ENCODE data around the gene NEO1. TPM values are rescaled to one million over a fixed set of nuclear protein-coding genes. Genes with fewer than 3 reads are reported as not detected.
A peak's percentile ranks its signal among the peaks of the same experiment; 100 is the strongest.

NEO1 gene
- total and polyA plus RNA-seq, 2 of the 13 experiments (the other 11 are each of a cell fraction or from before 2014, with no cell fraction given), result 8.4 to 11.0 TPM

GRCh38 chr15:73240866-73241499, 188.7 kb downstream of the NEO1 start (continued):
- TF ChIP-seq ELF3 (CRISPR knock-in tag; IDR thresholded peaks at IDR 0.05) (peak; percentile 58; the same call in 1 of the 2 replicates), SMC3 (IDR thresholded peaks at IDR 0.05; ENCODE audit: low read length) (peak; percentile 77), MATR3 (CRISPR knock-in tag; IDR thresholded peaks at IDR 0.05) (no peak)

GRCh38 chr15:73244333-73244732, 192.1 kb downstream of the NEO1 start:
- Histone ChIP-seq H3K27ac (ENCODE audit: extremely low read length, insufficient read depth, low read length) (no peak overlapping the region), H4K20me1 (ENCODE audit: insufficient read depth, low read length) (no peaks in the 10 kb centered on the region), H3K4me1 (ENCODE audit: insufficient read depth, low read length) (no peaks in the 10 kb centered on the region), H3K27me3 (ENCODE audit: control insufficient read depth in 1 of 2, insufficient read depth in 2 of 2, low read length in 2 of 2) (no peaks in the 10 kb centered on the region), H3K79me2 (ENCODE audit: insufficient read depth, low read length) (no peaks in the 10 kb centered on the region), H3K4me3 (replicated peaks in 1 of 3; ENCODE audit: insufficient read depth in 1 of 3, low read depth in 2 of 3, low read length in 3 of 3) (no peak overlapping the region), H3K4me2 (ENCODE audit: low read depth, low read length) (no peak overlapping the region), H3K9ac (ENCODE audit: insufficient read depth, low read depth, low read length) (no peak overlapping the region), H3K36me3 (replicated peaks in 1 of 2; ENCODE audit: control insufficient read depth in 1 of 2, insufficient read depth in 2 of 2, low read length in 2 of 2) (no peaks in the 10 kb centered on the region), H2AFZ (ENCODE audit: low read length) (no peak overlapping the region), H3K9me3 (ENCODE audit: low read length) (no peaks in the 10 kb centered on the region)
- in situ Hi-C loops (cut with HindIII; ENCODE audit: extremely low pct_ligation_motif_present, low pct_unique_long_range_greater_than_20kb) (no loop called here), intact Hi-C loops (cut with micrococcal nuclease; ENCODE audit: unreplicated experiment) (loop anchor here (10.0 kb wide), 1 partner anchor 450 kb away; no protein-coding TSS in a partner anchor)
- WGBS (ENCODE audit: low lambda C conversion rate), result 78% methylated on average over 6 of the region's 6 CpGs
- DNase-seq (ENCODE audit: low spot score) (peak; percentile 31), ATAC-seq (peak; percentile 86), FAIRE-seq (no peak)
- ChIA-PET CTCF (ENCODE audit: low intra/inter-chr PET ratio, low total read pairs) (interaction anchor here (1.0 to 1.3 kb wide), 2 partner anchors 29 to 522 kb away, joined by 3 read pairs; no protein-coding TSS in a partner anchor), POLR2A (no interaction called here)
- no peak for TF ChIP-seq MED13 (CRISPR knock-in tag; IDR thresholded peaks at IDR 0.05)
- peak; percentile 52 for TF ChIP-seq STAG1 (CRISPR knock-in tag; IDR thresholded peaks at IDR 0.05)
- TF ChIP-seq CTCF (CRISPR knock-in tag; IDR thresholded peaks at IDR 0.05), result peak; percentile 64
- BruUV-seq (replicated peaks), result no TSS peak
